ENCODE data around the gene JAM3. TPM values are rescaled to one million over a fixed set of nuclear protein-coding genes. Genes with fewer than 3 reads are reported as not detected.
A peak's percentile ranks its signal among the peaks of the same experiment; 100 is the strongest.

The JAM3 gene
- total and polyA plus RNA-seq, 10 of the 15 experiments (the other 5 are each of a cell fraction or from before 2014, with no cell fraction given) = 0.04 to 1.1 (median 0.32) TPM; not detected in 1

DNA sequence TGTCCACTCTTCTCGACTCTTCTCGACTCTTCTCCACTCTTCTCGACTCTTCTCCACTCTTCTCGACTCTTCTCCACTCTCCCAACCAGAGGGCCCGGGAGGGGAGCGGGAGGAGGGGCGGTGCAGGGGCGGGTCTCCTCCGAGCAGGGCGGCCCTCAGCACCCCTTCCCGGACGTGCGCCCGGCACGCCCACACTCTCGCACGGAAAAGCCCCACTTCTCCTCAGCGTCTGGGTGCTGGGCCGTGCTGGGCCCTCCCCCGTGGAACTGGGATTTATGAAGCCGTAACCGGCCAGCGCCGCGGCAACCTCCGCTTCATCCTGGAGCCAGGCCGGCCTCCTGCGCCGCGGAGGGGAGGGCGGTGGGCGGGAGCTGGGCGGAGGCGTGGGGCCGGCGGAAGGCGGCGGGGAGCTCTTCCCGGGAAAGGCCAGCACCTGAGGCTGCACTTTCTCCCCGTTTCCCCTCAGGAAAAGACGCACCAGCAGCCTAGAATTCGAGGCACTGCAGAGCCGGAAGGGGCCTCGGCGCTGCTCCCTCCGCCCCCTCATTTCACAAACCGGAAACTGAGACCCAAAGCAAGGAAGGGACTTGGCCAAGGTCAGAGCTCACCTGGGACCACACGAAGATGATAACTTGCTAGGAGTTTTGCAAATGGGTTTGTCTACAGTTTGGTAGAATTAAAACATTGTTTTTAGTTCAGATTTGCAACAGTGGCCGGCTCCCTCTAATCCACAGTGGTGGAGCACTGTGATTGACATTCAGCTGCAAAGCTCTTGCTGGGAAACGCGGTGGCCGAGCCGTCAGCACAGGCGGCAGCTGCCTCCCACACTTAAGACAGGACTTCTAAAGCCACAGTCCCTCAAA, 31.6 kb upstream of the JAM3 start (continued):
- TF ChIP-seq GATAD2B (conservative IDR thresholded peaks at IDR 0.05; ENCODE audit: low read depth) (no peak), RB1 (IDR thresholded peaks at IDR 0.05; ENCODE audit: borderline replicate concordance) (no peak), YY1 (IDR thresholded peaks at IDR 0.05; ENCODE audit: low read depth, low read length) (no peak), EGR1 (IDR thresholded peaks at IDR 0.05; ENCODE audit: borderline replicate concordance in 1 of 2, low read depth in 2 of 2, low read length in 2 of 2) (peak in 1 of 2 experiments; percentile 83; a peak in 2 of 3 replicates), EZH2 (IDR thresholded peaks at IDR 0.05; ENCODE audit: borderline replicate concordance, control insufficient read depth, low read depth, low read length) (no peak), IKZF2 (IDR thresholded peaks at IDR 0.05) (no peak), FOXK2 (IDR thresholded peaks at IDR 0.05) (no peak), DPF2 (IDR thresholded peaks at IDR 0.05) (0 out of 2 replicates have a peak, but pooled peaks have one; percentile 24), MEF2A (IDR thresholded peaks at IDR 0.05; ENCODE audit: insufficient read depth, low read depth, low read length) (no peak), PAX5 (IDR thresholded peaks at IDR 0.05; ENCODE audit: borderline replicate concordance, low read depth, low read length) (no peak), STAT1 (conservative IDR thresholded peaks at IDR 0.05) (no peak), RFX5 (IDR thresholded peaks at IDR 0.05; ENCODE audit: low read depth, low read length) (no peak), CEBPB (IDR thresholded peaks at IDR 0.05; ENCODE audit: borderline replicate concordance in 1 of 2, low read depth in 2 of 2, low read length in 2 of 2) (no peak), JUND (IDR thresholded peaks at IDR 0.05; ENCODE audit: low read depth, low read length) (no peak), FOS (IDR thresholded peaks at IDR 0.05; ENCODE audit: borderline replicate concordance, extremely low read depth, insufficient read length) (no peak), ZNF217 (IDR thresholded peaks at IDR 0.05) (no peak), CHD4 (IDR thresholded peaks at IDR 0.05) (no peak), SRF (IDR thresholded peaks at IDR 0.05; ENCODE audit: low read depth in 2 of 2, low read length in 2 of 2) (no peak; a peak in 1 of 4 replicates), NRF1 (conservative IDR thresholded peaks at IDR 0.05; ENCODE audit: low read depth, low read length) (no peak), IKZF1 (conservative IDR thresholded peaks at IDR 0.05) (peak; percentile 59), SIN3A (IDR thresholded peaks at IDR 0.05; ENCODE audit: low read depth, low read length) (no peak), MYB (IDR thresholded peaks at IDR 0.05; ENCODE audit: borderline replicate concordance, low read depth, low read length) (no peak)
- TF ChIP-seq, protein P1, sequence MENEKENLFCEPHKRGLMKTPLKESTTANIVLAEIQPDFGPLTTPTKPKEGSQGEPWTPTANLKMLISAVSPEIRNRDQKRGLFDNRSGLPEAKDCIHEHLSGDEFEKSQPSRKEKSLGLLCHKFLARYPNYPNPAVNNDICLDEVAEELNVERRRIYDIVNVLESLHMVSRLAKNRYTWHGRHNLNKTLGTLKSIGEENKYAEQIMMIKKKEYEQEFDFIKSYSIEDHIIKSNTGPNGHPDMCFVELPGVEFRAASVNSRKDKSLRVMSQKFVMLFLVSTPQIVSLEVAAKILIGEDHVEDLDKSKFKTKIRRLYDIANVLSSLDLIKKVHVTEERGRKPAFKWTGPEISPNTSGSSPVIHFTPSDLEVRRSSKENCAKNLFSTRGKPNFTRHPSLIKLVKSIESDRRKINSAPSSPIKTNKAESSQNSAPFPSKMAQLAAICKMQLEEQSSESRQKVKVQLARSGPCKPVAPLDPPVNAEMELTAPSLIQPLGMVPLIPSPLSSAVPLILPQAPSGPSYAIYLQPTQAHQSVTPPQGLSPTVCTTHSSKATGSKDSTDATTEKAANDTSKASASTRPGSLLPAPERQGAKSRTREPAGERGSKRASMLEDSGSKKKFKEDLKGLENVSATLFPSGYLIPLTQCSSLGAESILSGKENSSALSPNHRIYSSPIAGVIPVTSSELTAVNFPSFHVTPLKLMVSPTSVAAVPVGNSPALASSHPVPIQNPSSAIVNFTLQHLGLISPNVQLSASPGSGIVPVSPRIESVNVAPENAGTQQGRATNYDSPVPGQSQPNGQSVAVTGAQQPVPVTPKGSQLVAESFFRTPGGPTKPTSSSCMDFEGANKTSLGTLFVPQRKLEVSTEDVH (IDR thresholded peaks at IDR 0.05; ENCODE audit: low read depth, partially characterized antibody) = no peak
- TF ChIP-seq, protein P2, sequence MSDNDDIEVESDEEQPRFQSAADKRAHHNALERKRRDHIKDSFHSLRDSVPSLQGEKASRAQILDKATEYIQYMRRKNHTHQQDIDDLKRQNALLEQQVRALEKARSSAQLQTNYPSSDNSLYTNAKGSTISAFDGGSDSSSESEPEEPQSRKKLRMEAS (IDR thresholded peaks at IDR 0.05; ENCODE audit: low read depth, low read length) = 0 out of 2 replicates have a peak, but pooled peaks have one; percentile 22
- TF ChIP-seq, protein P3, sequence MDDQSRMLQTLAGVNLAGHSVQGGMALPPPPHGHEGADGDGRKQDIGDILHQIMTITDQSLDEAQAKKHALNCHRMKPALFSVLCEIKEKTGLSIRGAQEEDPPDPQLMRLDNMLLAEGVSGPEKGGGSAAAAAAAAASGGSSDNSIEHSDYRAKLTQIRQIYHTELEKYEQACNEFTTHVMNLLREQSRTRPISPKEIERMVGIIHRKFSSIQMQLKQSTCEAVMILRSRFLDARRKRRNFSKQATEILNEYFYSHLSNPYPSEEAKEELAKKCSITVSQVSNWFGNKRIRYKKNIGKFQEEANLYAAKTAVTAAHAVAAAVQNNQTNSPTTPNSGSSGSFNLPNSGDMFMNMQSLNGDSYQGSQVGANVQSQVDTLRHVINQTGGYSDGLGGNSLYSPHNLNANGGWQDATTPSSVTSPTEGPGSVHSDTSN (IDR thresholded peaks at IDR 0.05; ENCODE audit: insufficient replicate concordance, low read depth, low read length) = peak; percentile 63

All from GM12878 (cell line).